SJSA1 (cell line): ENCODE measurements around the gene COBL. TPM values are rescaled to one million over a fixed set of nuclear protein-coding genes. Genes with fewer than 3 reads are reported as not detected.
"Not testable (repeated sequence)": the region's sequence is repeated elsewhere in the genome, so short reads cannot be mapped to it uniquely, and the experiment has no call there.

Source experiments
- DNase-seq, 2 experiments: peaks; one replicate each; pipeline ENCODE4 v3.0.0-alpha.2; 2015 to 2020; ENCODE audit warnings: low spot score in 2 of 2, low read depth in 1 of 2
- H3K27ac ChIP-seq: fragments of 250-450 bp; sonication (Bioruptor Pico); 2 replicates; pipeline ENCODE4 v1.5.1; 2020; ENCODE audit warnings: mild to moderate bottlenecking, moderate library complexity
- H3K27me3 ChIP-seq: fragments of 250-450 bp; sonication (Bioruptor Pico); replicated peaks from 2 replicates; pipeline ENCODE4 v1.5.1; 2020; ENCODE audit warnings: mild to moderate bottlenecking, moderate library complexity
- H3K36me3 ChIP-seq: fragments of 250-450 bp; sonication (Bioruptor Pico); 2 replicates; pipeline ENCODE4 v1.5.1; 2020; ENCODE audit warnings: mild to moderate bottlenecking
- H3K4me1 ChIP-seq: fragments of 250-450 bp; sonication (Bioruptor Pico); replicated peaks from 2 replicates; pipeline ENCODE4 v1.6.1; 2021; ENCODE audit warnings: mild to moderate bottlenecking
- H3K4me3 ChIP-seq: fragments of 250-450 bp; sonication (Bioruptor Pico); 2 replicates; pipeline ENCODE4 v1.5.1; 2020; ENCODE audit warnings: mild to moderate bottlenecking
- H3K9me3 ChIP-seq: fragments of 250-450 bp; sonication (Bioruptor Pico); replicated peaks from 2 replicates; pipeline ENCODE4 v1.5.1; 2020; ENCODE audit warnings: mild to moderate bottlenecking
- total RNA-seq: library from RNA; depleted of rRNA; stranded (reverse); fragments of >200 nt; shearing (Covaris generic); gene quantifications from 2 replicates; pipeline ENCODE4 v1.2.3, GENCODE V29; 2014

Gene COBL
- total RNA-seq, 1 experiment from 2014 or later = not detected

DNA sequence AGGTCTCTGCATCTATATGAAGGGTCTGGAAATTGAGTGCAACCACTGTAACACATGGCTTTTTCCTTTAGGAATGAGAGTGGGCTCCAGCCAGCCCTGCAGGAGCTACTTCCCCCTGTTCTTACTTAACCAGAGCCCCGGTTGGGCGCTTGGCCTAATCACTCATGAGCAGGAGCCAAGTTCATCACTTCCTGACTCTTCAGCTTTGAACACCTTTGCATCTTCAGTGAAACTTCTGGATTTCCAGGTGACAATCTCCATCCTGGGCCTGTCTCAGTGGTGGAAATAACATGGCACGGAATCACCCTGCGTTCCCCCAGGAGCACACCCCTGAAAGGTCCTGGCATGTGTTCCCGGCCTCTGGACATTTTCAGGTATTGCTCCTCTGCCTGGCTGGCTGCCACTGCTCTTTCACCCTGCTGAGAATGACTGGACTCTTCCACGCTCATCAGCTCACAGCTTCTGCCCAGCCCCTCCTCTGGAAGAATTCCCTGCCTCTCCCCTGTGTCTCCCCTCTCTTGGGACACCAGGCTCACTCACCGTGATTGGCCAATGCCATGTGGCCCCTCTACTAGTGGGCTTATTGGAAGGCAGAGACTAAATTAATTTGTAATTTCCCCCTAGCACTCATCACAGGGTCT, 304.8 kb downstream of the COBL start:
- Histone ChIP-seq H3K9me3 (no peaks in the 10 kb centered on the region), H3K36me3 (no peaks in the 10 kb centered on the region), H3K27ac (no peak overlapping the region), H3K4me3 (no peak overlapping the region), H3K4me1 (no peaks in the 10 kb centered on the region), H3K27me3 (no peaks in the 10 kb centered on the region)
- DNase-seq = no peak

DNA sequence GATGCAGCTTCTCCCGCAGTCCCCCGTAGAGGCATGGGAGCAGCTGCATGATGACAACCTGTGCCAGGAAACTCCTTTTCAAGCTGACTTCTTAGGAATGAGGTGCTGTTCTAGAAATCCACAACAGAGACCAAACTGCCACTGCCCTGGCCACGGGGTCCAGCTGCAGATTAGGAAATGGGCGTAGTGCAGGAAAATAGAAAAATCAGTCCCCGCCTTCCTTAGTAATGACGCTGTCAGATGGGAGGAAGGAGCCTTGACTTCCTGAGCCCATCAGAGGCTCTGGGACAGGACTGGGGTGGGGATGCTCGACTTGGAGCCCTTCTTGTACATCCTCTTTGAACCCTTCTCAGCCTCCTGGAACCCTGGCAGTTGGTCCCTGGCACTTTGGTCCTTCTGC, 306.1 kb downstream of the COBL start:
- Histone ChIP-seq H3K4me3 (no peak overlapping the region), H3K4me1 (no peaks in the 10 kb centered on the region), H3K36me3 (no peaks in the 10 kb centered on the region), H3K27ac (no peak overlapping the region), H3K9me3 (no peaks in the 10 kb centered on the region), H3K27me3 (no peaks in the 10 kb centered on the region)
- no peak for DNase-seq

DNA sequence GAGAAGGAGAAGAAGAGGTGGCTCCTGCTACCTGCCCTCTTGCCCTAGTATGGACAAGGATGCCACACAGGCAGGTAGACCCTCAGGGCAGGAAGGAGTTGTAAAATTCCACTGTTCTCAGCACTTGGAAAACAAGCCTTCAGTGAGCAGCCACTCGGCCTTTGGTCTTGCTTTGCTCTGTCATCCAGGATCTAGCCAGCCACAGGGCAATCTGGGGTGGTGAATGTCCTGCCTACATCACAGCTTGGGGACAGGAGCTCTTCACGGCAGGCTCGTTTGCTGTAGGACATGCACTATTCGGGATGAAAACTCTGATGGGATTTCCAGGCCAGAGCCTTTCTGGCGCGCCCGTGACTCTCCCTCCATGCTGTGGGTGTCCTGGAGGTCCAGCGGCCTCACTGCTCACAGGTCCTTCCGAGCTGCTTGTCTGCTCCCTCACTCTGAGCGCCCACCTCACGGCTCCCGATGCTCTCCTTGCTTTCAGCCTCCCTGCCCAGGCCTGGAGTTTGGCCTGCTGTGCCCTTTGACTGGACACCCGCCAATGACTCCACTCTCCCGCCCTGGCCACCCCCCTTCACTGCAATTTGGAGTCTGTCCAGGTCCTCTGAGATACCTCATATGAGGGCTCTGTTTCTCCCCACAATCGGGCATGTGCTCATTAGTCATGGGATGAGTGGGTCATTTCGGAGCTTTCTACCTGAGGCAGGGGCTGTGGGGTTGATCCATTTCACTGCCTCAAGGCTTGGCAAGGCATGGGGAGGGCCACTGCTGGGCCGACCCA, 306.7 kb downstream of the COBL start:
- no peak overlapping the region for H3K4me3 ChIP-seq
- H3K27me3 ChIP-seq = no peaks in the 10 kb centered on the region
- no peaks in the 10 kb centered on the region for H3K9me3 ChIP-seq
- DNase-seq = no peak
- no peak overlapping the region for H3K27ac ChIP-seq
- H3K4me1 ChIP-seq = no peaks in the 10 kb centered on the region
- no peaks in the 10 kb centered on the region for H3K36me3 ChIP-seq

DNA sequence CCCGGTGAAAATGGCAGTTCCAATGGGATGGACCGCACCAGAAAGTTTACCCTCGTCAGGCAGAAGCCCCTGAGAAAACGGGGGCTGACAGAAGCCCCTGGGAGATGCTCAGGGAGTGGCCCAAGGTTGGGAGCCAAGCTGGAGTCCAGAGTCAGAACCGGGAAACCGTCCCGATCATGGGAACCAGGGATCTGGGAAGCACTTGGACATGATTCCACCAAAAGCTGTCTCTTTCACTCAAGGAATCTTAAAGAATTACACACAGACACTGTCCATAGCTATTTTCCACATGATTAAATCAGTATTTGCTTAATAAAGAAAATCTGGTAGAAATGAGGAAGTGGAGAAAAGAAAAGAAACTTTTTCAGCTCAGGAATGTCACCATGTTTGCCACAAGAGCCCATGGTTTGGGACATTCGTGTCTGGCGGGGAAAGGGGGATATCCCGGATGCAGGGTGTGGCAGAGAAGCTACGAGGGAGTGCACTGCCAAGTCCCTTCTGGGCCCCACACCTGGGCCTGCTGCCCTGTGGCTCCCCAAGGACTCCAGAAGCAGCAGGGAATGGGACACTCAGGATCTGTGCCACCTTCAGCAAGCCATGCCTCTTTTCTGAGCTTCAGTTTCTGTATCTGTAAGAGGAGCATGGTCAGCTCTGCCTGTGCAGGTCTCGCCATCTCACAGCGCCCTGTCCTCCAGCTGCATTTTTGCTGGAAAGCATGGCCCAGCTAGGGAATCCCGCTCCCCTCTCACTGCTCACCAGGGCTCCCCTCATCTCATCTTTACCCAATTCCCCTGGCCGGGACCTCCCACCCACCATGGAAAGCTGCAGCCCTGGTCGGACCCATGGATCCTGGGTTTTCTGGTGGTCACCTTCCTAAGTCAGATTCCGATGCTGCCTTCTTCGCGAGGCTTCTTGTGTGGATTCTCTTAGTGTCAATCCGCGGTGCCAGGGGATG, 308.8 kb downstream of the COBL start:
- Histone ChIP-seq H3K27ac (no peak overlapping the region), H3K4me1 (no peaks in the 10 kb centered on the region), H3K9me3 (no peaks in the 10 kb centered on the region), H3K36me3 (no peaks in the 10 kb centered on the region), H3K27me3 (no peaks in the 10 kb centered on the region), H3K4me3 (no peak overlapping the region)
- DNase-seq = no peak

DNA sequence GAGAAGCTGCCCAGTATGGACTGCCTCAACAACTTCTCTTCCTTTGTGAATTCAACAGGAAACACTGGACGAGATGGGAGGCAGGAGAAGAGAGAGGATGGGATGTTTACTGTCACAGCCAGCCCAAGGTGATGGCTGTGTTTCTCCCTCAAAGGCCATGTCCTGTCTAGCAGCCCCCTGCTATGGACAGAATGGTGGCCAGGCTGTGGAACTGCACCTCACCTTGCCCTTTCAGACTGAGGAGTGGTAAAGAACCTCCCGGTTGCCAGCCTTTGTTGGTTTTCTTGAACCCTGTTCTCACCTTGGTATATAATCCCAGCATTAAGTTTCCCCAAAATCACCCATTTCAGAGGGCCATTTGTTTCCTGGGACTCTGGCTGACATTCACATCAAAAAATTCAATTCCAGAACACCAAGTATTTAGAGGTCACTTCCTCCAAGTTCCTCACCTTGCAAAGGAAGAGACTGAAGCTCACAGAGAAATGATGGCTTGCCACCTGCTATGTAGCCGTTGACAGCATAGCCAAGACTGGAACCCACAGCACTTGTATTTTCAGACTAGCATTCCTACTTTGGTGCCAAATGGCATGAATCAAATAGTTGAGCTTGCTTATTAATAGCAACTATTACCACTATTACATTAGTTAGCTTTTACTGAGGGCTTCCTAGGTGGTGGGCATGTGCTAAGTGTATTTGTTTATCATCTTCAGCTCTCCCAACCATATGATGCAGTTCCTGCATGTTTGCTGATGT, 309.9 kb downstream of the COBL start:
- no peaks in the 10 kb centered on the region for H3K36me3 ChIP-seq
- H3K27ac ChIP-seq = no peak overlapping the region
- H3K4me3 ChIP-seq = no peak overlapping the region
- H3K4me1 ChIP-seq = no peaks in the 10 kb centered on the region
- DNase-seq = no peak
- H3K9me3 ChIP-seq = no peaks in the 10 kb centered on the region
- no peaks in the 10 kb centered on the region for H3K27me3 ChIP-seq

DNA sequence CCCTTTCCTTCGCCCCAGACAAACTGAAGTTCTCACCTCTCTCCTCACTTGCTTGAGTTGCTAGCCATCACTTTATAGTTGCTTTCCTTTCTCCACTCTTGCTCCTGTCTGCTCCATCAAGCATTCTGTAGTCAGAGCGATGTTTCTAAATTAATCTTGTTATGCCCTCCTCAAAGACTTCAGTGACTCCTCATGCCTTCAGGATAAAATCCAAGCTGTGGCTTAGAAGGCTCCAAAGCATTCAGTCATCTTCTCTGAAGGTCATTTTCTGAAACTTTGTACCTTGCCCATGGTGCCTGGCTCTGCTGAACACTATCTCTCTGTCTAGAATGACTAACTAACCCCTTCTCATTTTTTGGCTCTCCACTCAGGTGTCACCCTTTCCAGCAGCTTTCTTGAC, 311.5 kb downstream of the COBL start:
- H3K9me3 ChIP-seq = no peaks in the 10 kb centered on the region
- H3K36me3 ChIP-seq = no peaks in the 10 kb centered on the region

DNA sequence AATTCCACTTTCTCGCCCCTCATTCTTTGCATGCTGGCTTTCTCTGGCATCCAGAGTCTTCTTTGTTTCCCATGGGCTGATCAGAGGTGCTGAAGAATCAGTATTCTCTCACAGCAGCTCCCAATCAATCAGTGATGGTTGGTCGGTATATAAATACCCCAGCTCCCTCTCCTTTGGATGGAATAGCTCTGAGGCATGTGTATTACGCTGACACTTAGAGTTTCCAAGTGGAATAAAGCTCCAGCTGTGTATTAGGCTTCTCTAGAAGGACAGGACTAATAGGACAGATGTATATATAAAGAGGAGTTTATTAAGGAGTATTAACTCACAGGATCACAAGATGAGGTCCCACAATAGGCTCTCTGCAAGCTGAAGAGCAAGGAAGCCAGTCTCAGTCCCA, 315.7 kb downstream of the COBL start:
- H3K9me3 ChIP-seq = no peaks in the 10 kb centered on the region
- no peaks in the 10 kb centered on the region for H3K4me1 ChIP-seq
- no peaks in the 10 kb centered on the region for H3K27me3 ChIP-seq
- H3K4me3 ChIP-seq = no peak overlapping the region
- H3K27ac ChIP-seq = no peak overlapping the region
- no peaks in the 10 kb centered on the region for H3K36me3 ChIP-seq
- no peak for DNase-seq

More for the DNA sequence above, 311.5 kb downstream of the COBL start:
- no peak for DNase-seq
- Histone ChIP-seq H3K27me3 (no peaks in the 10 kb centered on the region), H3K27ac (no peak overlapping the region), H3K4me3 (no peak overlapping the region), H3K4me1 (no peaks in the 10 kb centered on the region)

DNA sequence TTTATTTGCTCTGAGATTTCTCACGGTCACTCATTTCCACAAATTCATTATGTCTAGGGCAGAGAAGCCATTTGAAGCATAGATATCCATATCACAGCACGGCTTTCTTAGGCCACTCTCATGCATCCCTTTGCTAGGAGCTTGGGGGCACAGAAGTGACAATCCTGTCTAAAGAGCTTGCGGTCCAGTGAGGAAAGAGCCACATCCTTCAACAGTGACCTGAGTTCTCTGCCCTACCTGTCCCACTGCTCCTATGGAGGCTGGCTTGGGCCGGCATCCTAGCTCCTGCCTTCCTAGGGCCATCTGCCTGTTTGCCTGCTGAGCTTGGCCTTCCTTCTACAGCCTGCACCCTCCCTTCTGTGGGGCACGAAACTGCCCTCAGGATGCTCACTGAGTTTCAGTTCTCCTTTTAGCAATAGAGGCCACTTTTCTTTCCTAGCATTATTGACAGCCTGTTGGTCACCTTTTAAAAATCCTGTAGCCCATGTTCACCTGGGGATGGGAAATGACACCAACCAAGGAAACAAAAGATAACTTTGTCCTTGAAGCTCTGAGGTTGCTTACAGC, 321.8 kb downstream of the COBL start:
- Histone ChIP-seq H3K27me3 (no peaks in the 10 kb centered on the region), H3K4me3 (no peak overlapping the region), H3K9me3 (no peaks in the 10 kb centered on the region), H3K36me3 (no peaks in the 10 kb centered on the region), H3K4me1 (no peaks in the 10 kb centered on the region), H3K27ac (no peak overlapping the region)
- DNase-seq = no peak

DNA sequence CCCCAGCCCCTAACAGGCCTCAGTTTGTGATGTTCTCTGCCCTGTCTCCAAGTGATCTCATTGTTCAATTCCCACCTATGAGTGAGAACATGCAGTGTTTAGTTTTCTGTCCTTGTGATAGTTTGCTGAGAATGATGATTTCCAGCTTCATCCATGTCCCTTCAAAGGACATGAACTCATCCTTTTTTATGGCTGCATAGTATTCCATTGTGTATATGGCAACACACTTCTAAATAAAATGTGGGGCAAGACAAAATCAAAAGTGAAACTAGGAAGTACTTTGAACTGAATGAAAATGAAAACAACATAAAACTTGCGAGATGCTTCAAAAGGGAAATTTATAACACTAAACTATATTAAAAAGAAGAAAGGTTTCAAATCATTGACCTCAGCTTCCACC, 326.4 kb downstream of the COBL start:
- H3K4me1 ChIP-seq, H3K27ac ChIP-seq, H3K9me3 ChIP-seq, H3K4me3 ChIP-seq, H3K27me3 ChIP-seq, H3K36me3 ChIP-seq, DNase-seq: not testable (repeated sequence)

DNA sequence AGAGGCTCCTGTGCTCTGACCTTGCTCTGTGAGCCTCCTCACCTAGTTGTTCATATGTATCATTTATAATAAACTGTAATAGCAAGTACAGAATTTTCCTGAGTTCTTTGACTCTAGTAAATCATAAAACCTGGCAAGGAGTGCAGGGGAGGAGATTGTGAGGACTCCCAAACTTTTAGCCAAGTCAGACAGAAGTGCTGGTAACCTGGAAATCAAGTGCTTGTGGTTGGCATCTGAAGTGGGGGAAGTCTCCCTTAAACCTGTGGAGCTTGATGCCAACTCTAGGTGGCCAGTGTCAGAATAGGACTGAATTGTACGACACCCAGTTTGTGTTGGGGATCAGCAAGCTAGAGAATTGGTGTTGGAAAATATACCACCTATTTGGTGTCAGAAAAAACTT, 327.6 kb downstream of the COBL start:
- Histone ChIP-seq H3K27me3 (no peaks in the 10 kb centered on the region), H3K4me1 (no peaks in the 10 kb centered on the region), H3K9me3 (no peaks in the 10 kb centered on the region), H3K27ac (no peak overlapping the region), H3K4me3 (no peak overlapping the region), H3K36me3 (no peaks in the 10 kb centered on the region)
- DNase-seq = no peak

DNA sequence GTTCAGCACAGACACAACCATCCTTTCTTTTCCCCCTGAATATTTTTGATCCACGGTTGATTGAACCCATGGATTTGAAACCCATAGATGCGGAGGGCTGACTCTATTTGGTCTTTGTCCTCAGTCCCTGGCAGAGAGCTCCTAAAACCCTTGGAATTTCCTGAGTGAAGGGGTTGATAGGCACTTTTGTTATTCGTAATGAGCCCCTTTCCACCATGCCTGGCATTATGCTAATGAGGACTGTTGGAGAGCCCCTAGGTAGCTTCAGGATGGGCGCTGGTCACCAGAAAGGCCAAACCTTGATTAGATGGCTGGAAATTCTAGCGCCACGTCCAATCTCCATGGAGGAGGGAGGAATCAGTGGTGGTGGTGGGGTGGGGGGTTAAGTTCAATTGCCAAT, 328.1 kb downstream of the COBL start:
- H3K36me3 ChIP-seq = no peaks in the 10 kb centered on the region
- H3K27me3 ChIP-seq = no peaks in the 10 kb centered on the region
- H3K27ac ChIP-seq = no peak overlapping the region
- H3K9me3 ChIP-seq = no peaks in the 10 kb centered on the region
- no peak for DNase-seq
- H3K4me1 ChIP-seq = no peaks in the 10 kb centered on the region
- no peak overlapping the region for H3K4me3 ChIP-seq

DNA sequence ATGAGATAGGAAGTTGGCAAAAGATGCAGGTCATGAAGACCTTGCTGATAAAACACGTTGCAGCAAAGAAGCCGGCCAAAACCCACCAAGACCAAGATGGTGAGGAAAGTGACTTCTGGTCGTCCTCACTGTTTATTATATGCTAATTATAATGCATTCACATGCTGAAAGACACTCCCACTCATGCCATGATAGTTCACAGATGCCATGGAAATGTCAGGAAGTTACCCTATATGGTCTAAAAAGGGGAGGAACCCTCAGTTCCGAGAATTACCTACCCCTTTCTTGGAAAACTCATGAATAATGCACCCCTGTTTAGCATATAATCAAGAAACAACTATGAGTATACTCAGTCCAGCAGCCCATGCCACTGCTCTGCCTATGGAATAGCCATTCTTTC, 331.5 kb downstream of the COBL start:
- Histone ChIP-seq H3K27ac (no peak overlapping the region), H3K36me3 (no peaks in the 10 kb centered on the region), H3K4me3 (no peak overlapping the region), H3K9me3 (no peaks in the 10 kb centered on the region), H3K27me3 (no peaks in the 10 kb centered on the region), H3K4me1 (no peaks in the 10 kb centered on the region)
- no peak for DNase-seq

DNA sequence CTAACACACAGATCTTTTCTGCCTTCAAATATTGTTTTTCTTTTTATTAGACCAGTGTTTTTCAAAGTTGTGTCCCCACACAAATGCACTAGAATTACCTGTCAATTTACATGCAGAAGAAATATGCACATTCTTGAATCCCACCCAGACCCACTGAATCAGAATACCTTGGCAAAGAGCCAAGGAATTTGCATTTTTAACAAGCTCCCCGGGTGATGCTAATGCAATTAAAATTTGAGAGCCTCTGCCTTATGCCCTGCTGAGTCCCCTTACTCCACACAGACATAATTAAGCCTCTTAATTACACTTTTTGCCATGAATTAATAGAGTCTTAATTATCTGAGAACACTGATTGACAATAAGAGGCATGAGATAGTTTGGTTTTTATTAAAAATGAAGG, 332.8 kb downstream of the COBL start:
- no peak overlapping the region for H3K4me3 ChIP-seq
- H3K27me3 ChIP-seq = no peaks in the 10 kb centered on the region
- H3K9me3 ChIP-seq = no peaks in the 10 kb centered on the region
- no peak for DNase-seq
- H3K4me1 ChIP-seq = no peaks in the 10 kb centered on the region
- no peak overlapping the region for H3K27ac ChIP-seq
- H3K36me3 ChIP-seq = no peaks in the 10 kb centered on the region
